ENCODE results near the gene GPR18.

GRCh38 chr13:99256709-99257108, 1.5 kb downstream of the GPR18 start:
- TF ChIP-seq POLR2A (IDR thresholded peaks at IDR 0.05) (no peak), CTCF (IDR thresholded peaks at IDR 0.05) (no peak)
